Stimulated activated CD4-positive, alpha-beta T cell treated with anti-CD3 and anti-CD28 coated beads, Interleukin-15, amount 100 ng/mL, for 1 hour (primary cell): ENCODE measurements around the gene PGC.

ENCODE experiments used
- DNase-seq, 2 donors: peaks; one replicate each; pipeline ENCODE4 v3.0.0-alpha.2; 2020; ENCODE audit warnings: low read depth in 1 of 2, low spot score in 1 of 2

PGC gene

DNA sequence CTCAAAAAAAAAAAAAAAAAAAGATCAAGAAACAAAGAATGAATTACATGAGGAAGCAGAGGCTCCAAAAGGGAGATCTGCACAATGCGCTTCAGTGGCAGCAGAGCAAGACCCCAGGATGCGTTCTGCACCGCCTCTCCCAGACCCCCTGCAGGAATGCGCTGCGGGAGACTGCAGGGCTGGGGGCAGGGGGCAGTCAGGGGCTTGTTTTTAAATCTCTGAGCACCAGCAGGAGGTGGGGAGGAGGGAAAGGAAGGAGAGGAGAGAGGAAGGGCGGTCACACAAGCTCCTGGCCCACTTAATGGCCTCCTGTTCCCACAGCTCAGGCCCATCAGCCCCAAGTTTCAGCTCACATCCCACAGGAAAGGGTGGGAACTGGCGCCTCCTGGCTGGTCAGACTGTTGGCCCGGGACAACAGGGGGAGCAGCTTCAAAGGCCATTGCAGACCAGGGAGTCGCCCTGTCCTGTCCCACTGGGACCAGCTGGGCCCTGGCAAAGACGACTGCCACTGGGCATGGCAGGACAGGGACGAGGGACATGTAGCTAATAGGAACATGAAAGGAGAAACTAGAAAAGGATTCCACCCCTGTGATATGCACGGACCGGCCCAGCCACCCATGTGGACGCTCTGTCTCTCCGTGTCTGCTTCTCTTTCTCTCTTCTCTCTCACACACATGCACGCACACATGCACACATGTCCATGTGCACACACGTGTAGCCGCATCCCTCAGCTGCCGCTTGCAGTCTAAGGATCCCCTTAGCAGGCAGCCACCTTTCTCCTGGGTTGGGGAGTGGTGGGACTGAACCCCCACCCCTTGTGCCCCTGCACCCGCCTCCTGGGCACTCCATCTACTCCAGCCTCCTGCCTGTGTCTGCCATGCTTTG is 46.5 kb downstream of the PGC start:
- no peak for DNase-seq

GRCh38 chr6:41699063-41699462 is 48.1 kb downstream of the PGC start:
- DNase-seq: no peak

DNA sequence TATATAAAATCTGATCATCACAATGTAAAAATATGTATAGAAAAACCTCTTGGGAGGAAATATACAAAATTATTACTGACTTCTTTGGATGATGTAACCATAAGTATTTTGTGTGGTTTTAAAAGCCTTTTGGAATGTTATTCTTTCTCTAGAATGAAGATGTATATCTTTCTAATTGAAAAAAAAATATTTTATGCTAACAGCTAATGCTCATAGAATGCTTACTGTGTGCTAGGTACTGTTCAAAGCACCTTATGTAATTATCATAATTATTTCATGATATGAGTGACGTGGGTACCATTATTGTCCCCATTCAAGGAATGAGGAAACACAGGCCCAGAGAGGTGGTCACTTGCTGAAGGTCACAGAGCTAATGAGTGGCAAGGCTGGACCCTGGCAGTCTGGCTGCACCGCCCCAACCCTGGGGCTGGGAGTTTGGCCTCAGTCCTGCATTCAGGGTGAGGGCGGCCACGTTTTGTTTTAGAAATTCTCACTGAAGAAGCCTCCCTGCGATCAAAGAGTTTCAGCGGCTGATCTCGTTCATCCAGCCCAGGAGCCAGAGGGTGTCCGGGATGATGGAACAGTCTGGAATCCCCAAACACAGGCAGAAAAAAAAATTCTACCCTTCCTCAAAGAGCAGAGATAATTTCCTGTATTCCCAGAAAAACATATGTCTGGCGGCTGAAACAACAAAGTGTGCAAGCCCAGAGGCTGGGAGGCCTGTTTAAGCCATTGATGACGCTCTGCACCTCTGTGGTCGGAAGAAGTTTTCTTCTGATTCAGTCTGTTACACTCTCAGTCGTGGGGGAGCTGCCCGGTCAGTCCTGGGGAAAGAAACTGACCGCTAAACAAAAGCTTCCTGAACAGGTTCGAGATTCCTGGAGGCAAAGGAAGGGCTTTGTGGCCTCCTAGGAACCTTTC is 49.1 kb downstream of the PGC start:
- no peak for DNase-seq

DNA sequence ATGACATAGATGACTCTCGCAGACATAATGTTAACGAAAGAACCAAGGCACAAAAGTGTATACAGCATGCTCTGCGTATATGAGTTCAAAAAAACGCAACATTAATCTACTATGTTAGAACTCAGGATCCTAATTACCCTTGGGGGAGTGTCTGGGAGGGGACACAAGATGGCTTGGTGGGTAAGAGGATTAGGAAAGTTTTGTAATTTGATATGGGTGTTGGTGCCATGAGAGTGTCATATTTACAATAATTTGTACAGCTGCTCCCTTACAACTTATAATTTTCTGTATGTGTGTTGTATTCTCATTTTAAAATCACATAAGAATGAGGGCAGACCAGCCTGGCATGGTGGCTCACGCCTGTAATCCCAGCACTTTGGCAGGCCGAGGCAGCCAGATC is 50.4 kb downstream of the PGC start:
- no peak for DNase-seq

- DNase-seq: no peak
Measured at GRCh38 chr6:41695825-41696224, 51.4 kb downstream of the PGC start.

DNA sequence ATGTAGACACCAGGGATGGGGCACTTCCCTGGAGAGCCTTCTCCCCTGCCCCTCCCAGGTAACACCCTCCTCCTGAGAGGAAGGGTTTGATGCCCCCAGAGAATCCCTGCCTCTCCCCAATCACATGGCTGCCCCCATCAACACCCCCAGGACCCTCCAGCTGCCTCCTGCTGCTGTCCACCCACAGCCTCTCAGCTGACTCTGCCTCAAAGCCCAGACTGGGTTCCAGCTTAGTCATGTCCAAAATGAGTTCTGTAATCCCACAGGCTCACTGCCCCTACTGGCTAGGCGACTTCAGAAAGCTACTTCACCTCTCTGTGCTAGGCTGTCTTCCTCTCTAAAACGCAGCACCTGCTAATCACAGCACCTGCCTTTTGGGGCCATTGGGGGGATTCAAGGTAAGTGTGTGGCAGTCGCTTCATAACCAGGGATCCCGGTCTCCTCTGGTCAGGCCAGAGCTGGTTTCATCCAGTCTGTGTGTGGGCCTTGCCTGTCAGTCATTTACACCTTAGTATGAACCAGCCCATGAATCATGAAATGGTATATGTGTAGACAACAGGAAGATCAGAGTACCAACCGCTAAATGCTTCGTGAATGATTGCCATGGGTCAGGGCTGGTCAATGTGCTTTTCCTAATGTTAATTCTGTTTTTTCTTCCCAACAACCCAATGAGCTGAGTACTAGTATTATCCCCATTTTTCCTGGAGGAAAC is 52.2 kb downstream of the PGC start:
- DNase-seq: no peak

- DNase-seq: no peak
Measured at GRCh38 chr6:41693281-41694240, 53.6 kb downstream of the PGC start.

DNA sequence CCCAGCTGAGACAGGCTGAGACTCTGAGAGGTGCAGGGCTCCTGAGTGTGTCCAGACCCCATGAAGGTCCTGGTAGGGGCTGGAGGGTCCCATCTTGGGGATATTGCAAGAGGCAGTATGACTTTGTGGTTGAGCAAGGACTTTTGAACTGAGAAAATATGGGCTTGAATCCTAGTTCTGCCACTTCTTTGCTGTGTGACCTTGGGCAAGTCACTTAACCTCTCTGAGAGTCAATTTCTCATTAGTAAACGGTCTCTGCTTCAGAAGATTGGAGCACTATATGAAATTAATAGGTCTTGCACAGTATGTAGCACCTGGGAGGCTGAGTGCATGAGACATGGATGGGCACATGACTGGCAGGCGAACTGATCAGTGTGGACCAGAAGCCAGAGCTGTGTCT is 54.5 kb downstream of the PGC start:
- no peak for DNase-seq

DNA sequence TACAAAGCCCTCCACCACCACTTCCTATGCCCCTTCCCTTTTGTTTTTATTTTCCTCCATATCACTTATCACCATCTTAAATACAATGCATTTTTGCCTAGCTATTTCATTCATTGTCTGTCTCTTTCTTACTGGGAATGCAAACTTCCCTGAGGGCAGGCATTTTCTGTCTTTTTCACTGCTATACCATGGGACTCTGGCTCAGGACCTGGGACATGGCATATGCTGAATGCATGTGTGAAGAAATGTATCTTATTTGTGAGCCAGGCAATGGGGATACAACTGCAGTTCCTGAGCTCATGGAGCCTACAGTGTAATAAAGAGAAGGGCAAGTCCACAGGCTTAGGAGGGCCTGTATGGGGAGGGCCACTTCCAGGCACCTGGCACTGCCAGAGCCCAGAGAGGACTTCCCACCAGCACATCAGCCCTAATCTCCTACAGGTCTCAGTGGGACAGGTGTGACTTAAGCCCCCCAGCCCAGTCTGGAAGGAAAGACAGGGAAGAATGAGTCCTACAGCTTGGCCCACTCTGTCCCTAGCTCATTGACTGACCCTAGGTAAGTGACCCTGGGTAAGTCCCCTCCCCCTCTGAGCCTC is 55.0 kb downstream of the PGC start:
- no peak for DNase-seq

- no peak for DNase-seq
Measured at GRCh38 chr6:41691426-41692079, 55.6 kb downstream of the PGC start.

GRCh38 chr6:41690541-41691330 is 56.5 kb downstream of the PGC start:
- no peak for DNase-seq

DNA sequence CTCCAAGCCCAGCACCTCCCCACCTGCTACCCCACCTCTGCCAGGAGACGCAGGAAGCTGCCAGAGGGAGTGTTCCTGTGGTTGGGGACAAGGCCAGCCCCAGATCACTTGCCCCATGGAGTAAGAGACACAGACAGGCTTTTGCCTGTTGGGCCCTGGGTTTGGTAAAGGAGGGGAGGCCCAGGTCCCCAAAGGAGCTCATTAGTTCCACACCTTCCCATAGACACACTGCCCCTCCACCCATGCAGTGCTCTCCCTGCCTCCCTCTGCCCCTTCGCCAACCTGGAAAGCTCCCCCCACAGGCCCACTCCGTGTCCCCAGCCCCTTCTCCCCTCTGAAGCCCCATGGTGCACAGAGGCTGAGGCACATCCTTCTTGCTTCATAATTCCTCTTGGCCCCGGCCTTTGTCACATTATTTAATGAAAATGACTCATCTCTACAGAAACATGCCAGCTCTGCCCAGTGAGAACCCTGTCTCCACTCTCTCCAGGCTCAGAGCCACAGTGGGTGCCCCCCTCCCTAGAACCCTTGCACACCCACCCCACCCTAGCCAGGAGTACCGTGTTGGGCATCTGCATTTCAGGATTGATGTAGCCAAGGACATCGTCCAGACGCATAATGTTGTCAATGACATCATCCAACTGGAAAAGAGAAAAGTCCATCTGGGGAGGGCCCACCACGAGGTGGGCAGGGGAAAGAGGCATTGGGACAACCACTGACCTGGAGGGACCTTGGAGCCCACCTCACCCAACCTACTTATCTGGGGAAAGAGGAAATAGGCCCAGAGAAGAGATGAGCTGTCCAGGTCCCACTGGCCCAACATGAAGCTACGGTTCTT is 57.8 kb downstream of the PGC start:
- no peak for DNase-seq

DNA sequence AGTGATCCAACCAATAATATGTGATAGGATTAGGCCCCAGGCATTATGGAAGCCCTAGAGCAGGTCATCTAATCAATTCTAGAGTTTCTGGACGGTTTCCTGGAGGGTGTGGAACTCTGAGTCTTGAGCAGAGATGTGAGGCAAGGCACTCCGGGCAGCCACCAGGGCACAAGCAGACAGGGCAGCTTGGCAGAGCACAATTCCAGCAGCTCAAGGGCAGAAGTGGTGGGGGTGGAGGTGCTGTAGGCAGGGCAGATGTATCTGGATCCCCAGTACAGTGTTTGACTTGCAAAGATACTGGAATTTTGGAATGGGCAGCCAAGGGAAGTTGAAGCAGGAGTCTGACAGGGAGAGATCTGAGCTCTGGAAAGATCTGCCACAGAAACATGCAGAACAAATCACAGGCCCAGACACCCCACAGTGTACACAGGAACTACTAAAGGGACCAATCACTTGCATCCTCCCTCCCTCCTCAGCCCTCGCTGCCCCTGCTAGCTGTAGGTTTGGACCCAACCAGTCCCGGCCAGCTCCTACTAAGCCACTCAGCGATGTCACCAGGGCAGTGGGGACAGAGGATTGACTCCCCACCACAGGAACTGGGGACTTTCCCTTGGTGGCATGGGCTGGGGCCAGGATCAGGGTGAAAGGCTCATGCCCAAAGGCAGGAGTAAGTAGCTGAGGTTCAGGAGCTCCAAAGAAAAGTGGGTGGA is 58.8 kb downstream of the PGC start:
- no peak for DNase-seq

DNA sequence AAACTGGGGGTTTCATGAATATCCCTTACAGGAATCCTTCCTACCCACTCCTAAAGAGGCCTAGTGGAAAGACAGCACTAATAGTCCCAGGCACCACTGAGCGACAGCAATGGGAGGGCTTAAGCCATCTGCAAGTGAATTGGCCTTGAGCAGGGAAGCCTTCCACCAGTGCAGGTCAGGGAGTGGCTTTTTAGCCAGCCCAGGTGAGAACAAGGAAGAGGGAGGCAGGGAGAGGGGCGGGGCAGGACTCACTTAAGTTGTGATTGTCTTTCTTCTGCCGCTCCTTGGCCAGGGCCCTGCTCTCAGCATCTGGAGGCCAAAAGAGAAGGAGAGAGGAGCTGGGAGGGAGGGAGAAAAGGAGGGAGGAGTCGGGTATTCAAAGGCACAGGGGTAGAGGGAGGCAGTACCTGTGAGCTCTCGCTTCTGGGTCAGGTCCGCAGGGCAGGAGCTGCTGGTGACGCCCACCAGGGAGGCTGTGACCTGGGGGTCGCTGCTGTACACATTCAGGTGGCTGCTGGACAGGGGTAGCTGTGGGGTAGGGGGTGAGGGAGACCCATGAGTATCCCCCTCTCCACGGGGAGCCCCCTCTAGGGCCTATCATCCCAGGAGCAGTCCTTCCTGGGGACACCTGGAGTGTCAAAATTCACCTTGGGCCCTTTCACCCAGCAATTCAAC is 59.6 kb downstream of the PGC start:
- DNase-seq: no peak
